ENCODE results near the gene SNX30.

Gene SNX30

DNA sequence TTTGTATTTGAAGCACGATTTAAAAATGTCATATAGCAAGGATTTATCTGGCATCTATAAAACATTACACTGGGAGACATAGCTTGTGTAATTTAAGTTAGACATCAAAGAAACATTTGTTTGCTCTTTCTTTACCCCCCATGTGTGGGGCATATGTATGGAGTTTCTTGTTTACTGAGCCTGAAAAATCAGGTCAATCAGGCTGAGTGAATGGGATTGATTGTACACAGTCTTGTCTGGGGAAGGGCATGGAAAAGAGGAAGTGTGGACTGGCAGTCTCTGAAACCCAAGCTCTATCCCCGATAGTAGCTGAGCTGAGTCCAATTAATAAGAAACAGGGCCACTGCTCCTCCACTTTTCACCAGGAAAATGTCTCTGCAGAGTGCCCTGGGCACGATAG, 90.7 kb downstream of the SNX30 start:
- Histone ChIP-seq H4K12ac (ENCODE audit: low read depth, low read length) (no peak overlapping the region), H2AK5ac (ENCODE audit: low read length) (no peak overlapping the region), H3K79me1 (ENCODE audit: low read length) (no peaks in the 10 kb centered on the region), H3K4ac (ENCODE audit: low read depth, low read length) (no peak overlapping the region), H2BK5ac (ENCODE audit: low read depth, low read length, poor library complexity) (no peak overlapping the region), H2AFZ (ENCODE audit: insufficient read depth, low read length, poor library complexity) (no peak overlapping the region), H2BK120ac (ENCODE audit: insufficient read depth, low read length, poor library complexity) (no peak overlapping the region), H4K91ac (ENCODE audit: low read depth, low read length) (no peak overlapping the region), H3K36me3 (ENCODE audit: control insufficient read depth in 1 of 2, insufficient read depth in 2 of 2, low read length in 2 of 2) (peaks cover 0 to 10% of the 10 kb centered on the region in 2 experiments), H3K4me1 (ENCODE audit: control insufficient read depth in 1 of 2, insufficient read depth in 2 of 2, low read length in 2 of 2) (no peaks in the 10 kb centered on the region), H3K4me2 (ENCODE audit: low read length) (no peak overlapping the region), H3K14ac (ENCODE audit: low read length) (no peak overlapping the region), H3K79me2 (ENCODE audit: control insufficient read depth, insufficient read depth, low read length, poor library complexity) (no peaks in the 10 kb centered on the region), H3K23ac (ENCODE audit: low read length) (no peak overlapping the region), H2BK12ac (ENCODE audit: low read length) (no peak overlapping the region), H3K18ac (ENCODE audit: low read length) (no peak overlapping the region), H3K27me3 (ENCODE audit: insufficient read depth, low read length) (no peaks in the 10 kb centered on the region), H3K27ac (ENCODE audit: low read depth, low read length) (no peak overlapping the region), H4K8ac (ENCODE audit: low read depth, low read length) (no peak overlapping the region), H3K9me3 (ENCODE audit: insufficient read depth, low read depth, low read length) (no peaks in the 10 kb centered on the region), H3K9ac (ENCODE audit: low read length) (no peak overlapping the region), H3K4me3 (ENCODE audit: low read depth, low read length) (no peak overlapping the region)
- no peak for DNase-seq
- WGBS (ENCODE audit: extremely low coverage, insufficient coverage, insufficient read length): no CpG with 5 or more reads among the region's 3 CpGs

DNA sequence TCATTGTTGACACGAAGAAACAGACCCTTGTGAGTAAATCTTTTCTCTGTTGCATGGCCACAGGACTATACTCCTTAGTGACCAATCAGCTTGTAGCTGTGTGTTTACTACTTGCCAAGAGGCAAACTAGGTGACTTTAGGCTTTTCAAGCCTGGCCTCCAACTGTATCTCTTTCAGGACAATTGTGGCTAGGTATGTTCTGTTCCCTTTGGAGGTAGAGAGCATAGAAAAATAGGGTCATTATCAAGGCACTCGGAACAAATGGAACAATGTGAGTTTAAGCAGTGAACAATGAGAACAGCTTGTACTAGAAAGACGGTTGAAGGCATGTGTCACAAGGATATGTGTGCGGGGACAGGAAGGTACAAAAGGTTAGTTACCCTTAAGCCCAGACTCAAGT, 92.0 kb downstream of the SNX30 start:
- Histone ChIP-seq H3K4me2 (ENCODE audit: low read length) (no peak overlapping the region), H2AK5ac (ENCODE audit: low read length) (no peak overlapping the region), H2BK5ac (ENCODE audit: low read depth, low read length, poor library complexity) (no peak overlapping the region), H3K79me2 (ENCODE audit: control insufficient read depth, insufficient read depth, low read length, poor library complexity) (no peaks in the 10 kb centered on the region), H4K8ac (ENCODE audit: low read depth, low read length) (no peak overlapping the region), H3K9me3 (ENCODE audit: insufficient read depth, low read depth, low read length) (no peaks in the 10 kb centered on the region), H2BK12ac (ENCODE audit: low read length) (no peak overlapping the region), H3K36me3 (ENCODE audit: control insufficient read depth in 1 of 2, insufficient read depth in 2 of 2, low read length in 2 of 2) (peaks cover 0 to 7% of the 10 kb centered on the region in 2 experiments), H3K14ac (ENCODE audit: low read length) (no peak overlapping the region), H4K12ac (ENCODE audit: low read depth, low read length) (no peak overlapping the region), H3K27ac (ENCODE audit: low read depth, low read length) (no peak overlapping the region), H3K4me3 (ENCODE audit: low read depth, low read length) (no peak overlapping the region), H3K4me1 (ENCODE audit: control insufficient read depth in 1 of 2, insufficient read depth in 2 of 2, low read length in 2 of 2) (no peaks in the 10 kb centered on the region), H2BK120ac (ENCODE audit: insufficient read depth, low read length, poor library complexity) (no peak overlapping the region), H3K23ac (ENCODE audit: low read length) (no peak overlapping the region), H2AFZ (ENCODE audit: insufficient read depth, low read length, poor library complexity) (no peak overlapping the region), H3K18ac (ENCODE audit: low read length) (no peak overlapping the region), H3K4ac (ENCODE audit: low read depth, low read length) (no peak overlapping the region), H3K79me1 (ENCODE audit: low read length) (no peaks in the 10 kb centered on the region), H3K27me3 (ENCODE audit: insufficient read depth, low read length) (no peaks in the 10 kb centered on the region), H3K9ac (ENCODE audit: low read length) (no peak overlapping the region), H4K91ac (ENCODE audit: low read depth, low read length) (no peak overlapping the region)
- WGBS (ENCODE audit: extremely low coverage, insufficient coverage, insufficient read length): no CpG with 5 or more reads among the region's 4 CpGs
- no peak for DNase-seq

DNA sequence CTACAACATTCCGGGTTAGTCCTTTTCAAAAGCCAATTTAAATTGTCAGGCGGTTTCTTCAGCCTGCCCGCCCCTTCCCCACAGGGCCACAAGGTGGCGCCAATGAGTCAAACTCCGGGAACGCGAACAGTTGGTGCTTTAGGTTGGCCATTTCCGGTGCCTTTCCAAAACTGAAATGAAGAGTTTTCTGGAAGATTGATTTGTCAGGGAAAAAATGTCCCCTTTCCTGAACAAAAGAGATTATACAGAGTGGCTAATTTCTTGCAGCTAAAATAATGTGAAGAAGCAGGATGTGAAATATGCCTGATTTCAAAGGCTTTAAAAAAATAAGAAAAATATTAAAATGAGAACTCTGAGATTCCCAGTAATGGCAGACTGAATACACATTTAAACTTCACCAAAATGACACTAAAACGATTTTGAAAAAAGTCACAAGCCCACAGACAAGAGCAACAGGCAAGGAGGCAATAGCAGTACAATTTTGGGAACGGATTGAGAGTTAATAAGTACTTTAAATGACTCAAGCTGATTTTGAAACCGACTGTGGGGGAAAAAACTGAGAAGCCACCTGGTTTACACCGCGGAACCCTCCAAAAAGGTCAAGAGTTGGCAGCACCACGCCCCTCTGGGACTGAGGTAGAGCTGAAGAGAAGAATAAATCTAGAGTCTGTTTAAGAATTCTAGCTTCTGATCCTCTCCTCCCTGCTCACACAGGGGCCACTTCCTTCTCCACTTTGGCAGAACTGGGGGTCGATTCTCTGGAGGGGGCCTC, 94.4 kb downstream of the SNX30 start:
- no peak overlapping the region for H2BK12ac ChIP-seq (ENCODE audit: low read length)
- no peak overlapping the region for H2BK120ac ChIP-seq (ENCODE audit: insufficient read depth, low read length, poor library complexity)
- no peaks in the 10 kb centered on the region for H3K4me1 ChIP-seq (ENCODE audit: control insufficient read depth in 1 of 2, insufficient read depth in 2 of 2, low read length in 2 of 2)
- no peaks in the 10 kb centered on the region for H3K27me3 ChIP-seq (ENCODE audit: insufficient read depth, low read length)
- no peak overlapping the region for H2AK5ac ChIP-seq (ENCODE audit: low read length)
- H4K91ac ChIP-seq (ENCODE audit: low read depth, low read length): no peak overlapping the region
- H4K8ac ChIP-seq (ENCODE audit: low read depth, low read length): no peak overlapping the region
- no peak overlapping the region for H2BK5ac ChIP-seq (ENCODE audit: low read depth, low read length, poor library complexity)
- H3K18ac ChIP-seq (ENCODE audit: low read length): no peak overlapping the region
- H3K4me2 ChIP-seq (ENCODE audit: low read length): no peak overlapping the region
- no peaks in the 10 kb centered on the region for H3K79me2 ChIP-seq (ENCODE audit: control insufficient read depth, insufficient read depth, low read length, poor library complexity)
- H3K9ac ChIP-seq (ENCODE audit: low read length): no peak overlapping the region
- no peak overlapping the region for H3K4me3 ChIP-seq (ENCODE audit: low read depth, low read length)
- no peak overlapping the region for H3K23ac ChIP-seq (ENCODE audit: low read length)
- no CpG with 5 or more reads among the region's 15 CpGs for WGBS (ENCODE audit: extremely low coverage, insufficient coverage, insufficient read length)
- DNase-seq: peak; percentile 72 to 87
- no peaks in the 10 kb centered on the region for H3K79me1 ChIP-seq (ENCODE audit: low read length)
- no peak overlapping the region for H4K12ac ChIP-seq (ENCODE audit: low read depth, low read length)
- H2AFZ ChIP-seq (ENCODE audit: insufficient read depth, low read length, poor library complexity): no peak overlapping the region
- H3K14ac ChIP-seq (ENCODE audit: low read length): no peak overlapping the region
- no peak overlapping the region for H3K27ac ChIP-seq (ENCODE audit: low read depth, low read length)
- no peaks in the 10 kb centered on the region for H3K9me3 ChIP-seq (ENCODE audit: insufficient read depth, low read depth, low read length)
- peaks cover 0 to 1% of the 10 kb centered on the region in 2 experiments for H3K36me3 ChIP-seq (ENCODE audit: control insufficient read depth in 1 of 2, insufficient read depth in 2 of 2, low read length in 2 of 2)
- H3K4ac ChIP-seq (ENCODE audit: low read depth, low read length): no peak overlapping the region

DNA sequence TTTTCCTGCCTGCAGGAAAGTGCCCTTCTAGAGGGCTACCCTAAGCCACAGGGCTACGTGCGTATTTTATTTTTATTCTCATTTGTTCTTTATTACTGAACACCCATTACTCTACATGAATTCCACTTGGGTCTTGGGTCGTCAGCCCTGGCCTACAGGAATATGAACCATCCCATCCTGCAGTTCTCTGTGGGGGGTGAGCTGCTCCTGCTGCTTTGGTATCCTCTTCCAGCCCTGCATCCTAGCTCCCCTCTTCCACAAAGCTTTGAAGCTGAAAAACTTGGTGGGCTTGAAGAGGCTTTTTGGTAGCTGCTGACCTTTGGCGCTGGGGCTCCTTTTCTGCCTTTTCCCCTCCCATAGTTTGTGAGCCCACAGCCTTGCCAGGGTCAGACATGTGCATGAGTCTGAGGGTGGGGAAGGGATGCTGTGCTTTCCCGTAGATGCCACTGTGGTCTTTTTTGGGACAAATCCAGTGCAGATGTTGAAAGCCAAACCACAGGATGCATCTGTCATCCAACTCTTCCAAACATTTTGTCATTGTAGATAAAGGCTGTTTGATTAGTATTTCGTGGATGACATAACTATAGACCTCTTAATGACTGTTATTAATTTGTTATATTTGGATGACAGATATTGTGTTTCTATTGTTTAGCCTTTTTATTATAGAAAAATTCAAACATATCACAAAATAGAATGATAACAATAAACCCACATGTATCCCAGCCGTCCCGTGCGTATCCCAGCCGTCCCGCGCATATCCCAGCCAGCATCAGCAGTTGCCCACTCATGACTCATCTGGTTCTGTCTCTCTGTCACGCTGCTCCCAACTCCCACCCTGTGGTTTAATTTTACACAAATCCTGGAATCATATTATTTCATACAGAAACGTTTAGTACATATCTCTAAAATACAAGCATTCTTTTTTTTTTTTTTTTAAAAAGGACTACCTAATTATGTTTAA, 96.2 kb downstream of the SNX30 start:
- H4K12ac ChIP-seq (ENCODE audit: low read depth, low read length): no peak overlapping the region
- H3K4me3 ChIP-seq (ENCODE audit: low read depth, low read length): no peak overlapping the region
- WGBS (ENCODE audit: extremely low coverage, insufficient coverage, insufficient read length): no CpG with 5 or more reads among the region's 14 CpGs
- H3K14ac ChIP-seq (ENCODE audit: low read length): no peak overlapping the region
- no peak overlapping the region for H3K4ac ChIP-seq (ENCODE audit: low read depth, low read length)
- no peak overlapping the region for H3K9ac ChIP-seq (ENCODE audit: low read length)
- no peaks in the 10 kb centered on the region for H3K27me3 ChIP-seq (ENCODE audit: insufficient read depth, low read length)
- DNase-seq: no peak
- no peaks in the 10 kb centered on the region for H3K79me1 ChIP-seq (ENCODE audit: low read length)
- no peak overlapping the region for H3K27ac ChIP-seq (ENCODE audit: low read depth, low read length)
- H3K9me3 ChIP-seq (ENCODE audit: insufficient read depth, low read depth, low read length): no peaks in the 10 kb centered on the region
- H4K8ac ChIP-seq (ENCODE audit: low read depth, low read length): no peak overlapping the region
- no peak overlapping the region for H2BK120ac ChIP-seq (ENCODE audit: insufficient read depth, low read length, poor library complexity)
- H2AK5ac ChIP-seq (ENCODE audit: low read length): no peak overlapping the region
- H2AFZ ChIP-seq (ENCODE audit: insufficient read depth, low read length, poor library complexity): no peak overlapping the region
- H3K36me3 ChIP-seq (ENCODE audit: control insufficient read depth in 1 of 2, insufficient read depth in 2 of 2, low read length in 2 of 2): peaks cover 0 to 3% of the 10 kb centered on the region in 2 experiments
- no peak overlapping the region for H3K4me2 ChIP-seq (ENCODE audit: low read length)
- no peak overlapping the region for H3K18ac ChIP-seq (ENCODE audit: low read length)
- H3K23ac ChIP-seq (ENCODE audit: low read length): no peak overlapping the region
- H4K91ac ChIP-seq (ENCODE audit: low read depth, low read length): no peak overlapping the region
- H3K4me1 ChIP-seq (ENCODE audit: control insufficient read depth in 1 of 2, insufficient read depth in 2 of 2, low read length in 2 of 2): no peaks in the 10 kb centered on the region
- no peaks in the 10 kb centered on the region for H3K79me2 ChIP-seq (ENCODE audit: control insufficient read depth, insufficient read depth, low read length, poor library complexity)
- H2BK12ac ChIP-seq (ENCODE audit: low read length): no peak overlapping the region
- H2BK5ac ChIP-seq (ENCODE audit: low read depth, low read length, poor library complexity): no peak overlapping the region
